HFF-Myc (cell line): ENCODE data around the gene PARN.
A peak's percentile ranks its signal among the peaks of the same experiment; 100 is the strongest.
"Not testable (repeated sequence)": the region's sequence is repeated elsewhere in the genome, so short reads cannot be mapped to it uniquely, and the experiment has no call there.

ENCODE experiments used
- DNase-seq: peaks from one replicate; pipeline ENCODE4 v3.0.0-alpha.2; 2011; ENCODE audit warnings: low read depth; ENCODE audit errors: extremely low read depth
- H3K4me3 ChIP-seq: replicated peaks from 2 replicates; pipeline ENCODE4 v1.5.1; 2011; ENCODE audit warnings: low read depth, mild to moderate bottlenecking, control low read depth, low read length
- CTCF ChIP-seq: IDR thresholded peaks from 2 replicates; pipeline ENCODE4 v1.5.1; 2012; ENCODE audit warnings: mild to moderate bottlenecking, low read depth, low read length, control low read depth; ENCODE audit errors: missing control alignments

PARN gene

DNA sequence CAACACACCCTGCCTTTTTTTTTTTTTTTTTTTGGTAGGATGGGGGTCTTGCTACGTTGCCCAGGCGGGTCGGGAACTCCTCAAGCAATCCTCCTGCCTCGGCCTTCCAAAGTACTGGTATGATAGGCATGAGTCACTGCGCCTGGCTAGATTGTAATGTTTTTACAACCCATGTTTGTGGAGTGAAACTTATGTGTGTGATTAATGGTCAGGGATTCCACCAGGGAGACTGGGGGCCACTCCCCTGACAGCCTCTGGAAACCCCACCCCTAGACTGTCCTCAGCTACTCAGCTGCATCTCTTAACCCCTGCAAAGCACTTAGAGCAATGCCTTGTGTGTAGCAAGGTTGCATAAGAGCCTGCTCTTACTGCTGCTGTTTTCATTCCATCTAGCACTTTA is 220.5 kb downstream of the PARN start:
- H3K4me3 ChIP-seq: no peak overlapping the region
- no peak for TF ChIP-seq CTCF
- peak; percentile 72 for DNase-seq

GRCh38 chr16:14407786-14408399 is 222.2 kb downstream of the PARN start:
- DNase-seq: no peak
- no peak for TF ChIP-seq CTCF
- no peak overlapping the region for H3K4me3 ChIP-seq

DNA sequence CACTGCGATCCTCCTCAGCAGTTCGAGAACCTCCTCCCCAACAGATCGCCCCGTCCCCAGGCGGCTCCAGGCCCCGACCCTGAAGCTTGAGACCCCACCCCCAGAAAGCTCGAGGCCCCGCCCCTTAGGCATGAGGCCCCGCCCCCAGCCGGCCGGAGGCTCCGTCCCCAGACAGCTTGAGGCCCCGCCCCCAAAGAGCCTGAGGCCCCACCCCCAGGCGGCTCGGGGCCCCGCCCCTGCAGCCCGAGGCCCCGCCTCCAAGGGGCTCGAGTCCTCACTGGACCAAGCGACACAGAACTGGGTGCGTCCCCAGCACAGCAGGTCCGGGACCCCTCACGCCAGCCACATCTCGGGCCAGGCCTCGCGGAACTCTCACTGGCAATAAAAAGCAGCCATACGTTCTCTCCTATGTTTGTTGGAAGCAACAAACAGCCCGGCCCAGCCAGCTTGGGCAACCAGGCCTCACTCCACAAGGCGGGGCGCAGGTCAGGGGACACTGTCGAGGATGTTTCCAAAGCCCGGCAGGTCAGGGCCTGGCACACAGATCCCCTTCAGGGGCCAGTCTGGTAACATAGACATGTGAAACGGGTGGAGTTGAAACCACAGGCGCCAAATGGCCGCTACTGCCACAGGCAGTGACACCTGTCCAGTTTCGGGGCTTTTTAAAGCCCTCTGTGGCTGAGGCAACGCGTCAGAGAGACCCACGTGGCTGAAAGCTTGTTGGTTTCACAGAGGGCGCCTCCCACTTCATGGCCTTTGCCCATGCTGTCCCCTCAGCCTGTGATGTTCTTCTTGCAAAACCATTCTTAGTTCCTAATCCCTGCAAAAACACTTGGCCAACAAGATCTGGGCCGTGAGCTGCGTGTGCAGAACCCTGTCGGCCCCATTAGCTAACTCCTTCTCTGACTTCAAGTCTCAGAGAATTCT is 224.2 kb downstream of the PARN start:
- H3K4me3 ChIP-seq: no peak overlapping the region
- DNase-seq: no peak
- TF ChIP-seq CTCF: no peak

GRCh38 chr16:14403001-14403389 is 227.1 kb downstream of the PARN start:
- not testable (repeated sequence) for DNase-seq, H3K4me3 ChIP-seq

DNA sequence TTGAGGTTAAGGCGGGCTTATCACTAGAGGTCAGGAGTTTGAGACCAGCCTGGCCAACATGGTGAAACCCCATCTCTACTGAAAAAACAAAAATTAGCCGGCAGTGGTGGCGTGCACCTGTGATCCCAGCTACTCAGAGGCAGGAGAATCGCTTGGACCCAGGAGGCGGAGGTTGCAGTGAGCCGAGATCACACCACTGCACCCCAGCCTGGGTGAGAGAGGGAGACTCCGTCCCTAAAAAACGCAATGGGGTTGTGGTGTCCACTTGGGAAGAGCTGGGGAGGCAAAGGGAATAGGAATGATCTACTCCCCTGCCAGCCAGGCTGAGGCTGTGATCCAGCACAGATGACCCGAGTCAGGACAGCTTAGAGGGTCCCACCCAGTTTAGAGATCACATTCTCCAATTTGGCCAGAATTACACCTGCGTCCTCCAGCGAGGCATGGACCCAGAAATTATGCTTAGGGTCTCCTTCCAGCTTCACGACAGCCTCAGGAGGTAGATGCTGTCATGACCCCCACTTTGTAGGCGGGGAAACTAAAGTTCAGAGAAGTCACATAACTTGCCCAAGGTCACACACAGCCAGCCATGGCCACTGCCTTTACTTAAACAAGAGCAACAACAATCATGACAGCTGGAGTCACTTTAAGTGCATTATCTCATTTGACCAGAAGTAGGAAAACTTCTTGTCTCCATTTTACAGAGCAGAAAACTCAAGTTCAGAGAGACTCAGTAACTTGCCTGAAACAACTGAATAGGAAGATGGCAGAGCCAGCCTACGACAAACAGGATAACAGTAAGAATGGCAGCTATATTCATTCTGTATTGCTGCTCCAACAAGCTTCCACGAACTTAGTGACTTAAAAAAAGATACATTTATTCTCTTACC is 227.7 kb downstream of the PARN start:
- H3K4me3 ChIP-seq, DNase-seq: not testable (repeated sequence)

- DNase-seq, H3K4me3 ChIP-seq: not testable (repeated sequence)
Measured at GRCh38 chr16:14401711-14402061, 228.4 kb downstream of the PARN start.

- DNase-seq, H3K4me3 ChIP-seq: not testable (repeated sequence)
Measured at GRCh38 chr16:14400978-14401710, 228.9 kb downstream of the PARN start.

DNA sequence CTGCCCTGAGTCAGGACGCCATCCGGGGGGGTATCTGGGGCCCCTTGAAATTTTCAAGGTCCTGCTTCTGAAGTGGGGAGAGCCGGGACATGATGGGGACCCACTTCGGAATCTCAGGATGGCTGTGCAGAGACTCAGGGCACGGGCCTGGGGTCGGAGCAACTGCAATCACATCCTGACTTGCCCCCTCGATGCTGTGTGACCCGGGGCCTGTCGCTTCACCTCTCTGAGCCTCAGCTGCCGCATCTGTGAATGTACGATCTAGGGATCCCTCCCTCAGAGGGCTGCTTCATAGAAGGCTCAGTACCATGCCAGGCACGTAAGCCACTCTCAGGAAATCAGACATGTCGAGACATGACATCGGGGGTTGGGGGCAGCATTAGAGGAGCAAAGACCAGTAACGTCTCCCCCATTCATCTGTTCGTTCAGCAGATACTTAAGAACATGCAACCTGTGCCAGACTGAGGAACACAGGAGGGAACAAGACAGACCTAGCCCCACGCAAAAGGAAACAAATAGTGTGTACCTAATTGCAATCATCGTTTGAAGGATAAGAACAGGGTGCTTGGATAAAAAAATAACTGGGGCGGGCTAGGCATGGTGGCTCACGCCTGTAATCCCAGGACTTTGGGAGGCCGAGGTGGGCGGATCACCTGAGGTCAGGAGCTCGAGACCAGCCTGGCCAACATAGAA is 229.6 kb downstream of the PARN start:
- H3K4me3 ChIP-seq: peak overlapping the region; percentile 14
- TF ChIP-seq CTCF: no peak
- DNase-seq: no peak
